ENCODE results near the gene BCLAF3. TPM values are rescaled to one million over a fixed set of nuclear protein-coding genes. Genes with fewer than 3 reads are reported as not detected.

Gene BCLAF3
- total RNA-seq, 3 donors from 2014 or later, result 18.1 to 28.5 (median 20.0) TPM

- Histone ChIP-seq H3K9me3 (no peaks in the 10 kb centered on the region), H3K4me1 (ENCODE audit: low read depth) (no peaks in the 10 kb centered on the region), H3K4me3 (no peak overlapping the region), H3K36me3 (ENCODE audit: low read depth) (no peaks in the 10 kb centered on the region)
- intact Hi-C loops (cut with DNase I, micrococcal nuclease), result loop anchor here in 1 of 2 donors (5.0 kb wide), 1 partner anchor 84 kb away; no protein-coding TSS in a partner anchor
- ATAC-seq, result no peak
- DNase-seq, result no peak
- no peak for TF ChIP-seq CTCF (IDR thresholded peaks at IDR 0.05)
Measured at GRCh38 chrX:19991350-19991718, 473 bp upstream of the BCLAF3 start.

GRCh38 chrX:19990151-19990555, 708 bp downstream of the BCLAF3 start:
- no peaks in the 10 kb centered on the region for H3K4me1 ChIP-seq (ENCODE audit: low read depth)
- H3K36me3 ChIP-seq (ENCODE audit: low read depth), result no peaks in the 10 kb centered on the region
- DNase-seq (peak in 1 of 3 donors; percentile 27), ATAC-seq (peak; percentile 19)
- intact Hi-C loops (cut with DNase I, micrococcal nuclease), result loop anchor here in 1 of 2 donors (5.0 kb wide), 1 partner anchor 83 kb away; no protein-coding TSS in a partner anchor
- H3K4me3 ChIP-seq, result peak overlapping the region; percentile 50
- no peak for TF ChIP-seq CTCF (IDR thresholded peaks at IDR 0.05)
- no peaks in the 10 kb centered on the region for H3K9me3 ChIP-seq

GRCh38 chrX:19987856-19988255, 3.0 kb downstream of the BCLAF3 start:
- TF ChIP-seq CTCF (IDR thresholded peaks at IDR 0.05), result no peak
- intact Hi-C loops (cut with DNase I, micrococcal nuclease), result no loop called here
- no peaks in the 10 kb centered on the region for H3K36me3 ChIP-seq (ENCODE audit: low read depth)
- no peak for ATAC-seq
- no peaks in the 10 kb centered on the region for H3K9me3 ChIP-seq
- H3K4me1 ChIP-seq (ENCODE audit: low read depth), result no peaks in the 10 kb centered on the region
- DNase-seq, result no peak
- H3K4me3 ChIP-seq, result no peak overlapping the region

- no peaks in the 10 kb centered on the region for H3K4me1 ChIP-seq (ENCODE audit: low read depth)
- ATAC-seq (no peak), DNase-seq (no peak)
- no peak for TF ChIP-seq CTCF (IDR thresholded peaks at IDR 0.05)
- H3K9me3 ChIP-seq, result no peaks in the 10 kb centered on the region
- H3K4me3 ChIP-seq, result no peak overlapping the region
- intact Hi-C loops (cut with DNase I, micrococcal nuclease), result no loop called here
- H3K36me3 ChIP-seq (ENCODE audit: low read depth), result no peaks in the 10 kb centered on the region
Measured at GRCh38 chrX:19986531-19986930, 4.3 kb downstream of the BCLAF3 start.

GRCh38 chrX:19981947-19982346, 8.9 kb downstream of the BCLAF3 start:
- no peaks in the 10 kb centered on the region for H3K4me1 ChIP-seq (ENCODE audit: low read depth)
- H3K36me3 ChIP-seq (ENCODE audit: low read depth), result no peaks in the 10 kb centered on the region
- no peak for ATAC-seq
- H3K9me3 ChIP-seq, result no peaks in the 10 kb centered on the region
- intact Hi-C loops (cut with DNase I, micrococcal nuclease), result no loop called here
- TF ChIP-seq CTCF (IDR thresholded peaks at IDR 0.05), result no peak
- DNase-seq, result peak in 1 of 3 donors; percentile 2
- H3K4me3 ChIP-seq, result no peak overlapping the region

GRCh38 chrX:19975845-19976244, 15.0 kb downstream of the BCLAF3 start:
- Histone ChIP-seq H3K4me1 (ENCODE audit: low read depth) (peaks cover 5% of the 10 kb centered on the region), H3K4me3 (no peak overlapping the region), H3K9me3 (no peaks in the 10 kb centered on the region), H3K36me3 (ENCODE audit: low read depth) (no peaks in the 10 kb centered on the region)
- ATAC-seq (peak; percentile 94), DNase-seq (peak in 1 of 3 donors; percentile 28)
- TF ChIP-seq CTCF (IDR thresholded peaks at IDR 0.05), result no peak
- intact Hi-C loops (cut with DNase I, micrococcal nuclease), result no loop called here

Data from mucosa of descending colon (tissue), 3 donors.